ENCODE data around the gene SLC35D3.
"Not testable (repeated sequence)": the region's sequence is repeated elsewhere in the genome, so short reads cannot be mapped to it uniquely, and the experiment has no call there.

Gene SLC35D3

GRCh38 chr6:136967876-136968752, 46.0 kb downstream of the SLC35D3 start:
- DNase-seq (ENCODE audit: low spot score): peak; percentile 79

- DNase-seq (ENCODE audit: low spot score): no peak
Observed at GRCh38 chr6:136968837-136969236, 46.7 kb downstream of the SLC35D3 start.

DNA sequence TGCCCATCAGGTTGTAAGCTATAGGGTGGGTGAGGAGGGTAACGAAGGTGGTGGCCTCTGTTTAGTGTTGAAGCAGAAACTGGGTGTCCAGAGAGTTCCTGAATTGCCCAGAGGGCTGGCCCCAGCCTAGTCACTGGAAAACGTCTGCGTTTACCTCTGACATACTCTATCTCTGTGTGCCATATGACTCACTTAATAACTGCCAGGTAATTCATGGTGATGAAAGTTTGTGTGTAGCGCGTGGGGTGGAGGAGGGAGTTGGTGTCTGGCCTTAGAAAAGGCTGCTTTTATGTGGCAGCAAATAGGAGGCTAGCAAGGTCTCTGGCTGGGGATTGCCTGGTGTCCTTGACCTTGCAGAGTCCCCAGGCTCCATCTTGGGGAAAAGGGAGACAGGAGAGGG, 47.3 kb downstream of the SLC35D3 start:
- DNase-seq (ENCODE audit: low spot score): no peak

- no peak for DNase-seq (ENCODE audit: low spot score)
Observed at GRCh38 chr6:136969930-136970329, 47.8 kb downstream of the SLC35D3 start.

GRCh38 chr6:136971609-136972008, 49.5 kb downstream of the SLC35D3 start:
- no peak for DNase-seq (ENCODE audit: low spot score)

DNA sequence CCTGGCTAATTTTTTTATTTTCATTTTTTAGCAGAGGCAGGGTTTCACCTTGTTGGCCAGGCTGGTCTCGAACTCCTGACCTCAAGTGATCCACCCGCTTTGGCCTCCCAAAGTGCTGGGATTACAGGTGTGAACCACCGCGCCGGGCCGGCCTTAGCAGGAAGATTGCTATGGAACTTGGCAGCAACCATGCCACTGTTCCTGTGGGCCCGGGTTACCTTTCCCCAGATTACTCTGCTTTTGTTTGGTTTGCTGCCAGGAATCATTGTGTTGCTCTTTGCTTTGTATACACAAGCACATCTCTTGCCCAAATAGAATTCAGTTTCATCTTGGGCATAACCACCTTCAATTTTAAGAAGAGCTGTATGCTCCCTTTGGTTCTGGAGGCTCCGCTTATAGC, 51.7 kb downstream of the SLC35D3 start:
- not testable (repeated sequence) for DNase-seq (ENCODE audit: low spot score)
